OCI-M2 (cell line): ENCODE data around the gene MAFF.
"Not testable (repeated sequence)": the region's sequence is repeated elsewhere in the genome, so short reads cannot be mapped to it uniquely, and the experiment has no call there.

Experiments
- DNase-seq: peaks from one replicate; lab custom pipeline; 2025; ENCODE audit not compliant: unreplicated experiment; lab: John Stamatoyannopoulos, UW

Gene MAFF

DNA sequence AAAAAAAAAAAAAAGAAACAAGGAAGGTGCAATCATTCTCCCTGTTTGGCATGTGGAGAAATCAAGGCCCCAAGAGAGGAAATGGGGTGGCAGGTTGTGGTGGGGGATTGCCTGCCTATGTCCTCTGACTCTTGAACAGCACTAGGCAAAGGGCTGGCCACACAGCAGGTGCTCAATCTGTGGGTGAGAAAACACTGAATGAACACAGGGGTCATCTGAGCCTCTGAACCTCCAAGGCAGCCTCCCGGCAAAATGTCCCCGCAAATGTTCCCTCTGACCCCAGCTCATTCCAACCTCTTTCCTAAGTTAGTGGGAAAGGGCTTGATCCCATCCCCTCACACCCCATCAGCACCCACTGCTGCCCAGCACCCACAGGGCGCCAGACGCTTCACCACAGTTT, 24.8 kb upstream of the MAFF start:
- DNase-seq: no peak

- DNase-seq: not testable (repeated sequence)
These were observed 24.2 kb upstream of the MAFF start for GRCh38 chr22:38177571-38177925.

- DNase-seq: no peak
These were observed 23.7 kb upstream of the MAFF start for GRCh38 chr22:38177926-38178604.

DNA sequence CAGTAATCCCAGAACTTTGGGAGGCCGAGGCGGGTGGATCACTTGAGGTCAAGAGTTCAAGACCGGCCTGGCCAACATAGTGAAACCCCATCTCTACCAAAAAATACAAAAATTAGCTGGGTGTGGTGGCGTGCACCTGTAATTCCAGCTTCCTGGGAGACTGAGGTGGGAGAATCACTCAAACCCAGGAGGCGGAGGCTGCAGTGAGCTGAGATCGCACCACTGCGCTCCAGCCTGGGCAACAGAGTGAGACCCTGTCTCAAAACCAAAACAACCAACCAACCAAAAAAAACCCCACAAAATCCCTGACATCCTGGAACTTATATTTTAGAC, 23.2 kb upstream of the MAFF start:
- DNase-seq: not testable (repeated sequence)

GRCh38 chr22:38180841-38181452, 20.8 kb upstream of the MAFF start:
- no peak for DNase-seq

DNA sequence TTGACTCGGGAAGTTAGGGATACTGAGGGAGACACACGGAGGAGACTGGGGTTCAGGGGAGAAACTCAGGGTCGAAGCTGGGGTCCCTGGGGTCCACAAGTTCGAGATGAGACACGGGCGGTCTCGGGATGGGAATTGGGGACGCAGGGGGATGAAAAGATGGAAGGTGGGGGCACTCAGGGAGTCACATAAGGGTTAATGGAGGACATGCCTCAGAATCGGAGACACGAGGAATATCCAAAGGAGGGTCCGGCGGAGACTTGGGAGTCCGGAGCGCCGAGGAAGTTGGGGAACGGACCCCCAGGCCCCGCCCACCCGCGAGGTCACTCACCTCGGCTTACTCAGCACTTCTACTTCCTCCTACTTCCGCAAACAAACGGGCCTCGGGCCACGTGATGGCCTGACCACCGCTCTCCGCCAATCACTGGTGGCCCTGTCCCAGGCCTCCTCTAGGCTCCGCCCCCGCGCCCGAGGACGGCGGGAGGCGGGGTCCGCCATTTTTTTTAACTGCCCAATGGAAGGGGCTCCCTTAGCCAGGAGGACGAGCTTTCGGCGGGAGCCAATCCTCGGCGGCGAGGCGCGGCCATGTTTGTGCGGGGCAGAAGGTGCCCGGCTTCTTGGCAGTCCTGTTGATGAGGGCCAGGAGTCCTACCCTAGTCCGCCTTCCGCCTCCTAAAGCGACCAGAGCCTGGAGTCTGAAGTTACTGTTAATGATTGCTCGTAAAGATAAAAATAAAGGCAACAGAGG, 20.2 kb upstream of the MAFF start, which contains the start of gene PLA2G6:
PLA2G6 (minus strand) TSS at position 378 of the 748 bp plus-strand sequence. CDS start 12,404 bp downstream, outside the sequence.
- DNase-seq: peak; percentile 64

DNA sequence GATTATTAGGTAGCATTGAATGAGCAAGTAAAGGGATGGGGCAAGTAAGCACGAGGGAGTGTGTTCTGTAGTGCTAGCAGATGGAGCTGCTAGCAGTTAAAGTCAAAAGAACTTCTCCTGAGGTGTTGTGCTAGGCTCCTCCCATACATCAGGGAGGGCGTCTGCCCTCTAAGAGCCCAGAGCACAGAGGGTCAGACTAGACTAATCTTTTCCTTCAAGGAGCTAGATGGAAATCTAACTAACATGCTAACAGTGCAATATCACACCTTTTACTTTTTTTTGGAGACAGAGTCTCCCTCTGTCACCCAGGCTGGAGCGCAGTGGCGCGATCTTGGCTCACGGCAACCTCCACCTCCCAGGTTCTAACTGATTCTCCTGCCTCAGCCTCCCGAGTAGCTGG, 17.0 kb upstream of the MAFF start:
- no peak for DNase-seq

- no peak for DNase-seq
These were observed 15.4 kb upstream of the MAFF start for GRCh38 chr22:38186429-38186828.

DNA sequence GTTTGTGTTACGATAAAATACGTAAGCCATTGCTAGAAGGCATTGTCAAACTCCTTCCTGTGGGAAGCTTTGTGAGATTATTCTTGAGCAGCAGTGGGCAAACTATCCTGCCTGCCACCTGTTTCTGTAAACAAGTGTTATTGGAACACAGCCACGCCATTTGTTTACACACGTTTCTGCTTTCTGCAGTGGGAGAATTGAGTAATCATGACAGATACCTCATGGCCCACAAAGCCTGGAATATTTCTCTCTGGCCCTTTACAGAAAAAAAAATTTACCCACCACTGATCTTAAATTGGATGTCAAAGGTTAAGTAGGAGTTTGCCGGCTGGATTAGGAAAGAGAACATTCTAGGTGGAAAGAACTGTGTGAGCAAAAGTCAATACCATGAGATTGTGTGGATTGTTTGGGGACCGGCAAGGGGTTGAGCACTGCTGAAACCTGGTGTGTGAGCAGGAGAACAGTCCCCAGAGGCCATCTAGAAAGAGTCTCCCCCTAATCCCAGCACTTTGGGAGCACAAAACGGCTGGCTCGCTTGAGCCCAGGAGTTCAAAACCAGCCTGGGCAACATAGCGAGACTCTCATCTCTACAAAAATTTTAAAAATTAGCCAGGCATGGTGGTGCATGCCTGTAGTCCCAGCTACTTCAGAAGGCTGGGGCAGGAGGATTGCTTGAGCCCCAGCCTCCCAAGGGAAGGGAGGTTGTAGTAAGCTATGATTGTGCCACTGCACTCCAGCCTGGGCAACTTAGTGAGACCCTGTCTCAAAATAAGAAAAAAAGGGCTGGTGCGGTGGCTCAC, 14.2 kb upstream of the MAFF start:
- DNase-seq: no peak

GRCh38 chr22:38189104-38189503, 12.7 kb upstream of the MAFF start:
- no peak for DNase-seq

- DNase-seq: no peak
These were observed 11.2 kb upstream of the MAFF start for GRCh38 chr22:38190581-38190980.

DNA sequence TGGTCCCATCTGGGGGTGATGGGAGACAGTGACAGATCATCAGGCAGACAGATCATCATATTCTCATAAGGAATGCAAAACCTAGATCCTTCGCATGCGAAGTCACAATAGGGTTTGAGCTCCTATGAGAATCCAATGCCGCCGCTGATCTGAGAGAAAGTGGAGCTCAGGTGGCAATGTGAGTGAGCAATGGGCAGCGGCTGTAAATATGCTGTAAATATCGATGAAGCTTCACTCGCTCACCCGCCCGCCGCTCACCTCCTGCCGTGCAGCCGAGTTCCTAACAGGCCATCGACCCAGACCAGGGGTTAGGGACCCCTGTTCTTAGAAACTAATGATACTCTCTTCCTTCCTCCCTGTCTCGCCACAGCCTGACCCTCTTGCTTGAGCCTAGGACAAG, 10.7 kb upstream of the MAFF start:
- DNase-seq: no peak

DNA sequence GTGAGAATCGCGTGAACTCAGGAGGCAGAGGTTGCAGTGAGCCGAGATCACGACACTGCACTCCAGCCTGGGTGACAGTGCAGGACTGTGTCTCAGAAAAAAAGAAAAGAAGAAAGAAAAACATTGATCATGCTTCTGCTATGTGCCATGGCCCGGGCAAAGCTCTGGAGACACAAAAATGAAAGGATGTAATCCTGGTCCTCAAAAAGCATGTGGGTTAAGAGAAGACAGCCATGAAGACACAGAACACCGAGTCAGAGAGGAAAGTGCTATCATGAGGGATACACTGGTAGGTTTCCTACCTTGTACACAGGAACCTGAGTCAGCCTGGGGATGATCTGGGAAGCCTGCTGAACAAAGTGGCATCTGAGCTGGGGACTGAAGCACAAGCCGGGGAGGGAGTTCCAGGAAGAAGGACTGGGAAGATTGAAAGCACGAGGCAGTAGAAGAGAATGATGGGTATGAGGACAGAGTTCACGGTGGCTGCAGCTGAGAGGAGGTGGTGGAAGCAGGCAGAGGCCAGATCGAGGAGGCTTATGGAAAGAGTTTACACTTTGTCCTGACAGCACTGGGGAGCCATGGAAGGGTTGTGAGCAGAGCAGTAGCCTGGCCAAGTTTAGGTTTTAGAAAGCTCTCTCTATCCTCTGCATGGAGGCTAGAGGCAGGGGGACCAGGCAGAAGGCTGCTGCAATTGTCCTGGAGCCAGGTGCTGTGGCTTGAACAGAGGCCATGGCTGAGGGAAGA, 9.9 kb upstream of the MAFF start:
- no peak for DNase-seq

GRCh38 chr22:38192475-38192863, 9.3 kb upstream of the MAFF start:
- no peak for DNase-seq

GRCh38 chr22:38193580-38193979, 8.2 kb upstream of the MAFF start:
- DNase-seq: no peak

DNA sequence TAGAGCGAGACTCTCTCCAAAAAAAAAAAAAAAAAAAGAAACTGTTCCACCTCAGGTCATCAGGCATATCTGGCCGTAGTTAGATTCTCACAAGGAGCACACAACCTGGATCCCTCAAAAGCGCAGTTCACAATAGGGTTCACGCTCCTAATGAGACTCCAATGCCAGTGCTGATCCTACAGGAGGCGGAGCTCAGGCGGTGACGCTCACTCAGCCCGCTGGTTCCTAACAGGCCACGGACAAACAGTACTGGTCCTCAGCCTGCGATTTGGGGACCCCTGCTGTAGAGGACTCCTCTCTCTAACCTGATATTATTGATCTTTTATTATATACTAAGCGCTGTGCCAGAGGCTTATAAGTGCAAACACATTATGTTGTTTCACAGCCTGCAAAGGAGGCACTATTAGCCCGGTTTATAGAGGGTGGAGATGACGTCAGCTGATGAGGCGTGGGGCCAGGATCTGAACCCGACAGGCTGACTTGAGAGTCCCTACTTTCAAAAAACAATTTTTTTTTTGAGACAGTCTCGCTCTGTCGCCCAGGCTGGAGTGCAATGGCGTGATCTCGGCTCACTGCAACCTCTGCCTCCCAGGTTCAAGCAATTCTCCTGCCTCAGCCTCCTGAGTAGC, 4.9 kb upstream of the MAFF start:
- DNase-seq: no peak

DNA sequence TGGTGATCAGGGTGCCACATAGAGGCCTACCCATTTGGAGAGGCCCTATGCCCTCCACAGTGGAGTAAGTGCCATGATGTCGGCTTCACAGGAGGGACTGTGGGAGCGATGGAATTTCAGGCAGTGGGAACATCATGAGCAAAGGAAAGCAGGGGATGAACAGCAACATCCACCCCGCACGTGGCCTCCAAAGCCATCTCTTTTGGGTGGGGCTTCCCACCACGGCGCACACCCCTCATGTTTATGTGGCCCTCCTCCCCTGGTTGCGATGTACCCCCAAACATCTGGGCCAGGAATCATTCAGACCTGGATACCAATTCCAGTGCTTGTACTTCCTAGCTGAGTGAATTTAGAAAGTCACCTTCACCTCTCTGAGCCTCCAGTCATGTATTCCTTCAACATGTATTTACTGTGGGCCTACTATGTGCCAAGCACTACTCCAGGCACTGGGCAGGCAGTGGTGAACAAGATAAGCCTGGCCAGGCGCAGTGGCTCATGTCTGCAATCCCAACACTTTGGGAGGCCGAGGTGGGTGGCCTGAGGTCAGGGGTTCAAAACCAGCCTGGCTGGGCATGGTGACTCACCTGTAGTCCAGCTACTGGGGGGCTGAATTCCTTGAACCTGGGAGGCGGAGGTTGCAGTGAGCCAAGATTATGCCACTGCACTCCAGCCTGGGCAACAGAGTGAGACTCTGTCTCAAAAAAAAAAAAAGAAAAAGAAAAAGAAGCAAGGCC, 1.8 kb upstream of the MAFF start:
- DNase-seq: no peak

DNA sequence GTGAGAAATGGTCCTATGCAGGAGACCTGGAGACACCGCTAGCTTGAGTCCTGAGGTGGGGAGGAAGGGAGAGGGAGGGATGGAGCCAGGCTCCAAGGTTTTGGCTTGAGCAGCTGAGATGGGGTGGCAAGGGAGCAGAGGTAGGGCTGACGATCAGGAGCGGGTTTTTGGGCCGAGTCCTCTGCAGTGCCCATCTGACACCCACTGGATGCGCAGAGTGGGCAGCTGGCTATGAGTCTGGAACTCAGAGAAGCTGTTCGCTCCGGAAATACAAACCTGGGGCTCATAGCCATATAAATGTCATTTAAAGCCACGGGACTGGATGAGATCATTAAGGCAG, 453 bp upstream of the MAFF start:
- DNase-seq: no peak

- DNase-seq: no peak
These were observed 769 bp downstream of the MAFF start for GRCh38 chr22:38202437-38203089.
